SK-N-SH (cell line): ENCODE data around the gene PPP1R12C. TPM values are rescaled to one million over a fixed set of nuclear protein-coding genes. Genes with fewer than 3 reads are reported as not detected.

ENCODE experiments used
- CTCF ChIA-PET: fragments of 300-600, 350-600 bp; formaldehyde crosslinking; extraction: SDS; loops from one replicate; lab custom pipeline; 2021; lab: Yijun Ruan, JAX
- POLR2A ChIA-PET: fragments of 350-600 bp; sonication (Branson Sonifier 250); formaldehyde crosslinking; extraction: SDS; loops from one replicate; lab custom pipeline; 2020; ENCODE audit warnings: antibody characterized with exemption, inconsistent platforms; lab: Yijun Ruan, JAX
- DNase-seq: peaks from one replicate; pipeline ENCODE4 v3.0.0; 2012
- H2AFZ ChIP-seq: fragments of 200-600 bp; sonication (generic); 2 replicates; pipeline ENCODE4 v1.8.1; 2016; ENCODE audit warnings: antibody characterized with exemption, mild to moderate bottlenecking, low read depth
- H3F3A ChIP-seq: fragments of 200-600 bp; sonication (generic); replicated peaks from 2 replicates; pipeline ENCODE3; 2016; ENCODE audit warnings: antibody characterized with exemption, mild to moderate bottlenecking; ENCODE audit not compliant: insufficient read depth
- H3K27ac ChIP-seq, 2 experiments: fragments of 200-500 bp in 1 of 2; fragments of 200-600 bp in 1 of 2; sonication (Bioruptor generic) in 1 of 2; sonication (generic), shearing (Covaris generic) in 1 of 2; 2 replicates each; pipeline versions ENCODE4 v1.5.1 to v1.6.1; 2014 to 2016; ENCODE audit warnings: low read depth in 2 of 2, inconsistent platforms in 1 of 2, low read length in 1 of 2, mild to moderate bottlenecking in 1 of 2, mixed read lengths in 1 of 2
- H3K27me3 ChIP-seq: fragments of 200-600 bp; sonication (generic), shearing (Covaris generic); 2 replicates; pipeline ENCODE4 v1.6.1; 2016; ENCODE audit warnings: mixed run types; ENCODE audit not compliant: insufficient read depth
- H3K36me3 ChIP-seq, 2 experiments: fragments of 200-500 bp in 1 of 2; fragments of 200-600 bp in 1 of 2; sonication (Bioruptor generic) in 1 of 2; sonication (generic) in 1 of 2; replicated peaks in 1 of 2; 2 replicates each; pipeline versions ENCODE3 to v1.5.1; 2014 to 2016; ENCODE audit warnings: low read length in 1 of 2, mild to moderate bottlenecking in 1 of 2; ENCODE audit not compliant: insufficient read depth in 2 of 2, control insufficient read depth in 1 of 2
- H3K4me1 ChIP-seq, 2 experiments: fragments of 200-500 bp in 1 of 2; fragments of 200-600 bp in 1 of 2; sonication (Bioruptor generic) in 1 of 2; sonication (generic), shearing (Covaris generic) in 1 of 2; 2 replicates each; pipeline versions ENCODE4 v1.5.1 to v1.6.1; 2014 to 2016; ENCODE audit warnings: low read depth in 1 of 2, low read length in 1 of 2, mixed run types in 1 of 2; ENCODE audit not compliant: insufficient read depth in 2 of 2, control insufficient read depth in 1 of 2
- H3K4me2 ChIP-seq: fragments of 200-600 bp; sonication (generic), shearing (Covaris generic); 2 replicates; pipeline ENCODE4 v1.6.1; 2017; ENCODE audit warnings: mixed run types
- H3K4me3 ChIP-seq, 2 experiments: fragments of 200-500 bp in 1 of 2; fragments of 200-600 bp in 1 of 2; sonication (Bioruptor generic) in 1 of 2; sonication (generic), shearing (Covaris generic) in 1 of 2; 2 replicates each; pipeline versions ENCODE4 v1.5.1 to v1.8.1; 2014 to 2016; ENCODE audit warnings: low read depth in 2 of 2, inconsistent platforms in 1 of 2, low read length in 1 of 2, mild to moderate bottlenecking in 1 of 2, mixed read lengths in 1 of 2, moderate library complexity in 1 of 2
- H3K79me2 ChIP-seq: fragments of 200-600 bp; sonication (generic); 2 replicates; pipeline ENCODE4 v1.8.1; 2017; ENCODE audit warnings: mild to moderate bottlenecking; ENCODE audit not compliant: insufficient read depth
- H3K9ac ChIP-seq: fragments of 200-600 bp; sonication (generic); 2 replicates; pipeline ENCODE4 v1.6.1; 2017; ENCODE audit warnings: mixed run types
- H3K9me2 ChIP-seq: fragments of 200-600 bp; sonication (generic); 2 replicates; pipeline ENCODE4 v1.6.1; 2017; ENCODE audit warnings: mixed run types
- H3K9me3 ChIP-seq: fragments of 200-600 bp; sonication (generic); 2 replicates; pipeline ENCODE4 v1.6.1; 2017; ENCODE audit warnings: mixed run types, mild to moderate bottlenecking, moderate library complexity
- H4K20me1 ChIP-seq: fragments of 200-600 bp; sonication (generic); 2 replicates; pipeline ENCODE4 v1.6.1; 2017; ENCODE audit warnings: mild to moderate bottlenecking, mixed run types; ENCODE audit not compliant: insufficient read depth
- ELF1 ChIP-seq: IDR thresholded peaks from 2 replicates; pipeline ENCODE4 v1.4.0; 2012
- EZH2phosphoT487 ChIP-seq: fragments of 200-600 bp; sonication (generic); IDR thresholded peaks from 2 replicates; pipeline ENCODE4 v1.6.1; 2017; ENCODE audit warnings: low read depth, mixed run types, mild to moderate bottlenecking, antibody characterized with exemption, moderate library complexity, borderline replicate concordance
- GABPA ChIP-seq: IDR thresholded peaks from 2 replicates; pipeline ENCODE4 v1.4.0; 2012; ENCODE audit warnings: low read depth, mild to moderate bottlenecking
- MAX ChIP-seq: IDR thresholded peaks from 2 replicates; pipeline ENCODE4 v1.4.0; 2012; ENCODE audit warnings: low read depth
- NRF1 ChIP-seq: IDR thresholded peaks from 2 replicates; pipeline ENCODE4 v1.6.1; 2012; ENCODE audit warnings: low read depth, mild to moderate bottlenecking, low read length
- PBX3 ChIP-seq: IDR thresholded peaks from 2 replicates; pipeline ENCODE4; 2012
- RXRA ChIP-seq: IDR thresholded peaks from 2 replicates; pipeline ENCODE4 v1.4.0; 2012; ENCODE audit warnings: low read depth, mild to moderate bottlenecking, borderline replicate concordance
- SMC3 ChIP-seq: IDR thresholded peaks from 2 replicates; pipeline ENCODE4 v1.6.1; 2012; ENCODE audit warnings: low read depth, low read length, improper control_type of control experiment
- WGBS: methylation state at CpG from one replicate; pipeline ENCODE4 v1.1.6; 2017; ENCODE audit warnings: low lambda C conversion rate; 5-methylcytosine and 5-hydroxymethylcytosine counted together
- polyA plus RNA-seq, 3 experiments: library from polyadenylated mRNA; depleted of rRNA; stranded (reverse); fragments of >200 nt; gene quantifications; 2 replicates each; pipeline ENCODE4 v1.2.3, GENCODE V29; 2012

Gene PPP1R12C
- polyA plus RNA-seq, 1 of the 3 experiments (the other 2 are of a cell fraction): 83.9 TPM

GRCh38 chr19:55158848-55159749 lies 41.7 kb upstream of the PPP1R12C start:
- Histone ChIP-seq H3K79me2 (no peaks in the 10 kb centered on the region), H3K4me2 (no peak overlapping the region), H3F3A (peaks cover 7% of the 10 kb centered on the region), H4K20me1 (no peaks in the 10 kb centered on the region), H3K27me3 (peaks cover 21% of the 10 kb centered on the region), H3K9ac (no peak overlapping the region), H3K9me3 (no peaks in the 10 kb centered on the region)
- WGBS: 76% methylated on average over 10 of the region's 18 CpGs
- CTCF ChIA-PET: interaction anchor here (0.7 to 3.8 kb wide), 18 partner anchors 8 to 505 kb away, joined by 3 to 116 read pairs (median 4); partner anchors contain the start of genes PPP1R12C and PPP6R1
- TF ChIP-seq NRF1: no peak
- TF ChIP-seq SMC3: no peak
- TF ChIP-seq EZH2phosphoT487: no peak
- TF ChIP-seq GABPA: no peak
- no peak for TF ChIP-seq ELF1
- TF ChIP-seq, all 33 proteins: peak for 0
- DNase-seq: no peak
- Histone ChIP-seq H3K27ac (no peak overlapping the region), H3K4me1 (peaks cover 0 to 10% of the 10 kb centered on the region in 2 experiments; a peak in 1 of 4 replicates), H3K9me2 (no peaks in the 10 kb centered on the region), H3K4me3 (no peak overlapping the region), H2AFZ (no peak overlapping the region), H3K36me3 (no peaks in the 10 kb centered on the region)
- POLR2A ChIA-PET: no interaction called here

GRCh38 chr19:55158423-55158822 lies 41.0 kb upstream of the PPP1R12C start:
- 76% methylated on average over 4 of the region's 4 CpGs for WGBS
- TF ChIP-seq SMC3: no peak
- no peak for TF ChIP-seq RXRA
- TF ChIP-seq MAX: no peak
- TF ChIP-seq PBX3: no peak
- ChIA-PET POLR2A (no interaction called here), CTCF (interaction anchor here (0.9 kb wide), 1 partner anchor 468 kb away, joined by 3 read pairs; no protein-coding TSS in a partner anchor)
- no peak overlapping the region for H3K4me2 ChIP-seq
- H3K9ac ChIP-seq: no peak overlapping the region
- no peak for DNase-seq
- no peaks in the 10 kb centered on the region for H3K36me3 ChIP-seq
- H3K4me1 ChIP-seq: peaks cover 0 to 10% of the 10 kb centered on the region in 2 experiments; a peak in 1 of 4 replicates
- H3K9me2 ChIP-seq: no peaks in the 10 kb centered on the region
- H2AFZ ChIP-seq: no peak overlapping the region
- no peak overlapping the region for H3K4me3 ChIP-seq
- no peak overlapping the region for H3K27ac ChIP-seq
- H4K20me1 ChIP-seq: no peaks in the 10 kb centered on the region
- H3K9me3 ChIP-seq: no peaks in the 10 kb centered on the region
- peaks cover 7% of the 10 kb centered on the region for H3F3A ChIP-seq
- H3K27me3 ChIP-seq: peaks cover 21% of the 10 kb centered on the region
- no peaks in the 10 kb centered on the region for H3K79me2 ChIP-seq
